Smooth muscle cell (in vitro differentiated cells): ENCODE data around the gene OPN1SW. TPM values are rescaled to one million over a fixed set of nuclear protein-coding genes. Genes with fewer than 3 reads are reported as not detected.

Experiments
- DNase-seq: peaks from one replicate; lab custom pipeline; 2025; ENCODE audit not compliant: unreplicated experiment; lab: John Stamatoyannopoulos, UW
- H2AFZ ChIP-seq: fragments of 200-600 bp; sonication (generic); 2 replicates; pipeline ENCODE4 v1.6.0; 2016; ENCODE audit warnings: antibody characterized with exemption, low read depth, mild to moderate bottlenecking
- H3F3A ChIP-seq: fragments of 200-600 bp; sonication (generic); 2 replicates; pipeline ENCODE4 v1.6.0; 2017; ENCODE audit warnings: antibody characterized with exemption, low read depth
- H3K27ac ChIP-seq: fragments of 200-600 bp; sonication (generic); 2 replicates; pipeline ENCODE4 v1.5.1; 2016; ENCODE audit warnings: low read depth, mild to moderate bottlenecking
- H3K27me3 ChIP-seq: fragments of 200-600 bp; sonication (generic); 2 replicates; pipeline ENCODE4 v1.6.1; 2016; ENCODE audit warnings: low read depth, mild to moderate bottlenecking
- H3K36me3 ChIP-seq: fragments of 200-600 bp; sonication (generic); 2 replicates; pipeline ENCODE4 v1.5.1; 2016; ENCODE audit warnings: low read depth
- H3K4me1 ChIP-seq: fragments of 200-600 bp; sonication (generic); 2 replicates; pipeline ENCODE4 v1.5.1; 2016; ENCODE audit warnings: low read depth
- H3K4me2 ChIP-seq: fragments of 200-600 bp; sonication (generic); 2 replicates; pipeline ENCODE4 v1.6.0; 2016; ENCODE audit warnings: mild to moderate bottlenecking
- H3K4me3 ChIP-seq: fragments of 200-600 bp; sonication (generic); 2 replicates; pipeline ENCODE4 v1.5.1; 2016; ENCODE audit warnings: mild to moderate bottlenecking
- H3K79me2 ChIP-seq: fragments of 200-600 bp; sonication (generic); 2 replicates; pipeline ENCODE4 v1.6.0; 2016; ENCODE audit warnings: low read depth, mild to moderate bottlenecking
- H3K9ac ChIP-seq: fragments of 200-600 bp; sonication (generic); 2 replicates; pipeline ENCODE4 v1.6.0; 2016; ENCODE audit warnings: low read depth
- H3K9me3 ChIP-seq: fragments of 200-600 bp; sonication (generic); replicated peaks from 2 replicates; pipeline ENCODE4 v1.5.1; 2016; ENCODE audit warnings: low read depth
- H4K20me1 ChIP-seq: fragments of 200-600 bp; sonication (generic); 2 replicates; pipeline ENCODE4 v1.6.0; 2016; ENCODE audit warnings: low read depth
- CTCF ChIP-seq: fragments of 200-600 bp; sonication (generic); IDR thresholded peaks from 2 replicates; pipeline ENCODE4 v1.5.1; 2017; ENCODE audit warnings: borderline replicate concordance, mild to moderate bottlenecking, antibody characterized with exemption; ENCODE audit not compliant: insufficient read depth, poor library complexity, severe bottlenecking
- WGBS: methylation state at CpG from one replicate; pipeline ENCODE4 v1.1.7; 2016; ENCODE audit warnings: low lambda C conversion rate; 5-methylcytosine and 5-hydroxymethylcytosine counted together
- polyA plus RNA-seq: library from polyadenylated mRNA; unstranded; fragments of >200 nt; fragmentation: Nextera tagmentation; extraction: Ambion mirVana; gene quantifications from 2 replicates; pipeline ENCODE4 v1.2.1, GENCODE V29; 2016
- total RNA-seq: library from RNA; depleted of rRNA; stranded (reverse); fragments of >200 nt; gene quantifications from 2 replicates; pipeline ENCODE4 v1.2.3, GENCODE V29; 2014

Gene OPN1SW
- total and polyA plus RNA-seq, 2 experiments from 2014 or later = 1.7 TPM; not detected in 1

DNA sequence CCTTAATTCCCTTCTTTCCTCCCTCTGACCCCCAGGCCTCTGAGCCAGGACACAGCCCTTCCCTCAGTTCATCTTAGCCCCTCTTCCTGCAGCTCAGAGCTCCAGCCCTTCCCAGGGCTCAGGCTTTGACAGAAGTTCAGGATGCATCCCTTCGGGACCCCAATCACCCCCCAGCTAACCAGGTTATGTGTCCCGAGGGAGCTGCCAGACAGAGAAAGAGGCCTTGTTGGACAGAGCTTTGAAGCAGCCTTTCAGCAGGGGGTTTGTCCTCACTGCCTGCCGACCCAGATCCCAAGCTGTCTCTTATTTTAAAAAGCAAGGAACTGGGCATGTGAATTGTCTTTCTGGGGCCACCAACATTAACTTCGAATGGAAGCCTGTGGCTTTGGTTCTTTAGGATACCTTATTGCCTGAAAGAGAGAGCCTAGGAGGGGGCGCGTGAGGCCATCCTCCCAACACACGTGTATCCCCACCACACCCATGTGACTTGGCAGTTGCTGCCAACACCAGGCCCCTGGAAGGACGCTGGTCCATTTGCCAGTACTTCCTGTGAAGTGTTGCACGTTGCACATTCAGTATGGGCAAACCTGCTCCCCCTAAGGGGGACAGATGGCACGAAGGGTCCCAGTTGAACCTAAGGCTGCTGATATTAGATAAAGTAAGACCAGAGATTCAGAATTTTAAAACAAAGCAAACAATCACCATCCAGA is 17.0 kb upstream of the OPN1SW start:
- Histone ChIP-seq H3K27me3 (no peaks in the 10 kb centered on the region), H2AFZ (no peak overlapping the region), H3K4me3 (peak overlapping the region; percentile 89), H3F3A (no peaks in the 10 kb centered on the region), H3K79me2 (no peaks in the 10 kb centered on the region), H3K36me3 (no peaks in the 10 kb centered on the region), H3K9ac (no peak overlapping the region), H3K9me3 (no peaks in the 10 kb centered on the region), H3K27ac (no peak overlapping the region), H3K4me1 (peaks cover 21% of the 10 kb centered on the region), H3K4me2 (no peak overlapping the region), H4K20me1 (no peaks in the 10 kb centered on the region)
- WGBS = 86% methylated on average over 10 of the region's 10 CpGs
- no peak for DNase-seq
- no peak for TF ChIP-seq CTCF

DNA sequence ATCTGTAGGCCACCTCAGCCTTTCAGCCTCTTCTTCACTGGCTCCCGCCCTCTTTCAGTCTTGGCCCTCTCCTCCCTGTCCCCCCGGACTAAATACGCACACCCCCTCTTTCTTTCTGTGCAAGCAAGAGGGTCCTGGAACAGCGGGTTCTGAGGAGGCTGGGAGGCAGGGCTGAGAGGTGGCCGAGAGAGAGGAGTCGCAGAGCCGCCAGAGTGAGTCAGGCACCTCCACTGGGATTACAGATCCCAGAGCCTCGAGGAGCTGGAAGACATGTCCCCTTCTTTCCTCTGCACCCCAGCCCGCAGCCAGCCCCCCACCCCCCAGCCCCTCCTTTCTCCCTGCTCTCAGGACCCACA is 16.4 kb upstream of the OPN1SW start:
- Histone ChIP-seq H3K36me3 (no peaks in the 10 kb centered on the region), H3K4me3 (peak overlapping the region; percentile 89), H3K27me3 (no peaks in the 10 kb centered on the region), H4K20me1 (no peaks in the 10 kb centered on the region), H2AFZ (peak overlapping the region; percentile 77), H3K9ac (no peak overlapping the region), H3K4me2 (peak overlapping the region; percentile 98), H3K27ac (no peak overlapping the region), H3F3A (no peaks in the 10 kb centered on the region), H3K4me1 (peaks cover 21% of the 10 kb centered on the region), H3K79me2 (no peaks in the 10 kb centered on the region), H3K9me3 (no peaks in the 10 kb centered on the region)
- DNase-seq = no peak
- TF ChIP-seq CTCF = no peak
- 3% methylated on average over 9 of the region's 9 CpGs for WGBS

- H2AFZ ChIP-seq = peak within 1 kb of the TSS; percentile 77
- H3F3A ChIP-seq = no peaks in the 10 kb centered on the region
- H3K9ac ChIP-seq = peak within 1 kb of the TSS; percentile 15
- H3K36me3 ChIP-seq = no peaks in the 10 kb centered on the region
- DNase-seq = peak; percentile 24
- no peaks in the 10 kb centered on the region for H4K20me1 ChIP-seq
- H3K4me3 ChIP-seq = peak within 1 kb of the TSS; percentile 89
- peaks cover 21% of the 10 kb centered on the region for H3K4me1 ChIP-seq
- no peaks in the 10 kb centered on the region for H3K27me3 ChIP-seq
- no peaks in the 10 kb centered on the region for H3K9me3 ChIP-seq
- no peak for TF ChIP-seq CTCF
- no peaks in the 10 kb centered on the region for H3K79me2 ChIP-seq
- no peak within 1 kb of the TSS for H3K27ac ChIP-seq
- under 1% methylated on average over 38 of the region's 80 CpGs for WGBS
- peak within 1 kb of the TSS; percentile 98 for H3K4me2 ChIP-seq
These were observed 15.8 kb upstream of the OPN1SW start, which contains the start of gene CCDC136 for GRCh38 chr7:128791121-128791971. TSS of gene CCDC136 (plus strand) at chr7:128791968. CDS start at chr7:128792412, 444 bp downstream.
